HUES64 (cell line): ENCODE results near the gene ARHGEF25. TPM values are rescaled to one million over a fixed set of nuclear protein-coding genes. Genes with fewer than 3 reads are reported as not detected.
"Not testable (repeated sequence)": the region's sequence is repeated elsewhere in the genome, so short reads cannot be mapped to it uniquely, and the experiment has no call there.

Experiments
- H3K27ac ChIP-seq: 2 replicates; pipeline ENCODE4 v1.7.0; 2013; ENCODE audit warnings: low read depth, low read length, inconsistent platforms
- H3K27me3 ChIP-seq: 2 replicates; pipeline ENCODE4 v1.6.1; 2013; ENCODE audit warnings: mild to moderate bottlenecking, low read length; ENCODE audit not compliant: insufficient read depth
- H3K36me3 ChIP-seq: 2 replicates; pipeline ENCODE4 v1.6.1; 2013; ENCODE audit warnings: mild to moderate bottlenecking, low read length; ENCODE audit not compliant: insufficient read depth
- H3K4me1 ChIP-seq: 2 replicates; pipeline ENCODE4 v1.6.1; 2013; ENCODE audit warnings: mild to moderate bottlenecking, low read length, moderate library complexity; ENCODE audit not compliant: insufficient read depth
- H3K4me3 ChIP-seq: 2 replicates; pipeline ENCODE4 v1.5.1; 2013; ENCODE audit warnings: mild to moderate bottlenecking, low read length, moderate library complexity
- H3K9ac ChIP-seq: 2 replicates; pipeline ENCODE4 v1.6.1; 2013; ENCODE audit warnings: mild to moderate bottlenecking, low read depth, low read length
- H3K9me3 ChIP-seq: 2 replicates; pipeline ENCODE4 v1.6.1; 2013; ENCODE audit warnings: low read depth, low read length; ENCODE audit not compliant: insufficient read depth
- WGBS: fragments of 150-250, 120-280 bp; methylation state at CpG from one replicate; pipeline ENCODE4 v1.1.7; 2013; ENCODE audit warnings: missing lambda C conversion rate; 5-methylcytosine and 5-hydroxymethylcytosine counted together
- polyA plus RNA-seq, 2 experiments: library from polyadenylated mRNA; stranded (reverse); fragments of 50-300 nt; gene quantifications; one replicate each; pipeline ENCODE4 v1.2.3, GENCODE V29; 2013

ARHGEF25 gene
- 15.7 TPM for polyA plus RNA-seq (2013, experiment 1 of 2)
- 20.7 TPM for polyA plus RNA-seq (2013, experiment 2 of 2)

GRCh38 chr12:57611108-57611826 lies at the start of gene ARHGEF25:
ARHGEF25 (plus strand) TSS chr12:57611435; CDS start chr12:57611895, 460 bp downstream.
- Histone ChIP-seq H3K4me1 (peaks cover 18% of the 10 kb centered on the region), H3K27me3 (peaks cover 38% of the 10 kb centered on the region), H3K9me3 (no peaks in the 10 kb centered on the region), H3K27ac (peak within 1 kb of the TSS; percentile 46; the same call in 1 of the 2 replicates), H3K36me3 (peaks cover 28% of the 10 kb centered on the region), H3K9ac (peak within 1 kb of the TSS; percentile 54; the same call in 1 of the 2 replicates), H3K4me3 (peak within 1 kb of the TSS; percentile 78)
- WGBS = under 1% methylated on average over 52 of the region's 55 CpGs

- Histone ChIP-seq H3K9me3 (no peaks in the 10 kb centered on the region), H3K4me1 (no peaks in the 10 kb centered on the region)
- WGBS = 92% methylated on average over 4 of the region's 4 CpGs
Measured at GRCh38 chr12:57563358-57563757, 47.9 kb upstream of the ARHGEF25 start.

GRCh38 chr12:57564178-57564740 lies 47.0 kb upstream of the ARHGEF25 start:
- H3K9me3 ChIP-seq = no peaks in the 10 kb centered on the region
- no peak overlapping the region for H3K4me3 ChIP-seq
- 92% methylated on average over 7 of the region's 7 CpGs for WGBS
- H3K9ac ChIP-seq = no peak overlapping the region
- H3K27me3 ChIP-seq = no peaks in the 10 kb centered on the region
- H3K36me3 ChIP-seq = peaks cover 21% of the 10 kb centered on the region
- H3K27ac ChIP-seq = no peak overlapping the region
- H3K4me1 ChIP-seq = no peaks in the 10 kb centered on the region

More at GRCh38 chr12:57563358-57563757, 47.9 kb upstream of the ARHGEF25 start:
- H3K36me3 ChIP-seq = peaks cover 13% of the 10 kb centered on the region; the same call in 1 of the 2 replicates
- no peak overlapping the region for H3K27ac ChIP-seq
- no peaks in the 10 kb centered on the region for H3K27me3 ChIP-seq
- H3K4me3 ChIP-seq = no peak overlapping the region
- H3K9ac ChIP-seq = no peak overlapping the region

- Histone ChIP-seq H3K9me3 (no peaks in the 10 kb centered on the region), H3K36me3 (peaks cover 45% of the 10 kb centered on the region), H3K9ac (no peak overlapping the region), H3K27me3 (no peaks in the 10 kb centered on the region), H3K4me3 (no peak overlapping the region), H3K27ac (no peak overlapping the region), H3K4me1 (no peaks in the 10 kb centered on the region)
- WGBS = 94% methylated on average over 6 of the region's 6 CpGs
Measured at GRCh38 chr12:57568838-57569237, 42.4 kb upstream of the ARHGEF25 start.

GRCh38 chr12:57569858-57570257 lies 41.4 kb upstream of the ARHGEF25 start:
- Histone ChIP-seq H3K36me3 (peaks cover 39% of the 10 kb centered on the region), H3K9ac (no peak overlapping the region), H3K4me1 (no peaks in the 10 kb centered on the region), H3K27ac (no peak overlapping the region), H3K4me3 (no peak overlapping the region), H3K27me3 (no peaks in the 10 kb centered on the region), H3K9me3 (no peaks in the 10 kb centered on the region)
- WGBS = 95% methylated on average over 18 of the region's 18 CpGs

- 87% methylated on average over 10 of the region's 13 CpGs for WGBS
- not testable (repeated sequence) for H3K9ac ChIP-seq, H3K27ac ChIP-seq, H3K9me3 ChIP-seq, H3K27me3 ChIP-seq, H3K4me3 ChIP-seq, H3K4me1 ChIP-seq
- H3K36me3 ChIP-seq = peaks cover 45% of the 10 kb centered on the region
Measured at GRCh38 chr12:57570438-57570837, 40.8 kb upstream of the ARHGEF25 start.

- Histone ChIP-seq H3K27me3 (no peaks in the 10 kb centered on the region), H3K36me3 (peaks cover 62% of the 10 kb centered on the region), H3K9ac (no peak overlapping the region), H3K27ac (no peak overlapping the region), H3K4me3 (no peak overlapping the region), H3K9me3 (no peaks in the 10 kb centered on the region), H3K4me1 (no peaks in the 10 kb centered on the region)
- 94% methylated on average over 12 of the region's 12 CpGs for WGBS
Measured at GRCh38 chr12:57571926-57572762, 39.1 kb upstream of the ARHGEF25 start.

- H3K4me3 ChIP-seq = no peak overlapping the region
- peaks cover 74% of the 10 kb centered on the region for H3K36me3 ChIP-seq
- H3K9me3 ChIP-seq = no peaks in the 10 kb centered on the region
- no peaks in the 10 kb centered on the region for H3K27me3 ChIP-seq
- no peak overlapping the region for H3K9ac ChIP-seq
- no peak overlapping the region for H3K27ac ChIP-seq
- 93% methylated on average over 10 of the region's 10 CpGs for WGBS
- no peaks in the 10 kb centered on the region for H3K4me1 ChIP-seq
Measured at GRCh38 chr12:57574795-57575194, 36.4 kb upstream of the ARHGEF25 start.

- Histone ChIP-seq H3K9ac (no peak overlapping the region), H3K36me3 (peaks cover 79% of the 10 kb centered on the region), H3K4me3 (no peak overlapping the region), H3K4me1 (no peaks in the 10 kb centered on the region), H3K9me3 (no peaks in the 10 kb centered on the region), H3K27me3 (no peaks in the 10 kb centered on the region), H3K27ac (no peak overlapping the region)
- WGBS = 95% methylated on average over 12 of the region's 12 CpGs
Measured at GRCh38 chr12:57575771-57576612, 35.2 kb upstream of the ARHGEF25 start.

GRCh38 chr12:57576613-57577160 lies 34.5 kb upstream of the ARHGEF25 start:
- Histone ChIP-seq H3K27me3 (no peaks in the 10 kb centered on the region), H3K36me3 (peaks cover 79% of the 10 kb centered on the region), H3K4me1 (no peaks in the 10 kb centered on the region), H3K9ac (no peak overlapping the region), H3K4me3 (no peak overlapping the region), H3K9me3 (no peaks in the 10 kb centered on the region), H3K27ac (no peak overlapping the region)
- 93% methylated on average over 9 of the region's 9 CpGs for WGBS
